Fibroblast of gingiva (primary cell): ENCODE measurements around the gene BLOC1S6.
"Not testable (repeated sequence)": the region's sequence is repeated elsewhere in the genome, so short reads cannot be mapped to it uniquely, and the experiment has no call there.

Experiments used
- DNase-seq: peaks from one replicate; pipeline ENCODE4 v3.0.0-alpha.2; 2011; ENCODE audit warnings: low read depth

BLOC1S6 gene

DNA sequence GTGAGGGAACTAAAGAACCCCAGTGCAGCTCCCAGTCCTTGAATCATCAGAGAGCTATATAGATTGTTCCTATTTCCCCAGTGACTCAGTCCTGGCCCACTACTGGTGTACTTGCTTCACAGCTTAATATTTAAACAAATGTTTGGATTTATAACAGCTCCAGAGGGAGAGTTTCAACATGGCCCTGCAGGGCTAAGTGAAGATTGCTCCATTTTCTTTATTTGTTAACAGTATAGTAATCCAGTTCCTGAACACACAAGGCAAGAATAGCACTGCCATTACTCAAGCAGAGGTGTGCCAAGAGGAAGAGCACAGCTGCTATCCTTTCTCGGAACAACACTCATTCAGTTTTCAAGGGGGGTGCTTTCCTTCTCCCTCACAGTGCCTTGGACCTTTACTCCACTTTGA is 54.2 kb downstream of the BLOC1S6 start:
- peak; percentile 98 for DNase-seq

- peak; percentile 93 for DNase-seq
Observed at GRCh38 chr15:45641999-45642932, 55.1 kb downstream of the BLOC1S6 start.

DNA sequence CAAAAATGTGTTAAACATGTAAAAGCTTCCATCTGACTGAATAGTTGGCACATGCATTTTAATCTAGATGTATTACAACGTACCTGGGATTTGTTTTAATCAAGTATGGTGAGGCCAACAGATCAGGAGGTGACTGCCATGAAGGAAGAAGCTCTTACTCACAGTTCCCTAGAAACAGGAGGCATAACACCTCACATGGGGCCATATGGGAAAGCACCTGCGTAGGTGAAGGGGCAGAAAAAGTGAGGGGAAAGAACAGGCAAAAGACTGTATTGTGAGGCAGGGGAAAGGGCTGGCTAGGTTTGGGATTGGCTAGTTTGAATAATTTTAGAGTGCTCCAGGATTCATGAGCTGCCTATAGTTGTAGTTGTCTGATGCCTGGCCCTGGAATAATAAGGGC is 57.3 kb downstream of the BLOC1S6 start:
- no peak for DNase-seq

- peak; percentile 57 for DNase-seq
Observed at GRCh38 chr15:45645026-45645980, 58.1 kb downstream of the BLOC1S6 start.

DNA sequence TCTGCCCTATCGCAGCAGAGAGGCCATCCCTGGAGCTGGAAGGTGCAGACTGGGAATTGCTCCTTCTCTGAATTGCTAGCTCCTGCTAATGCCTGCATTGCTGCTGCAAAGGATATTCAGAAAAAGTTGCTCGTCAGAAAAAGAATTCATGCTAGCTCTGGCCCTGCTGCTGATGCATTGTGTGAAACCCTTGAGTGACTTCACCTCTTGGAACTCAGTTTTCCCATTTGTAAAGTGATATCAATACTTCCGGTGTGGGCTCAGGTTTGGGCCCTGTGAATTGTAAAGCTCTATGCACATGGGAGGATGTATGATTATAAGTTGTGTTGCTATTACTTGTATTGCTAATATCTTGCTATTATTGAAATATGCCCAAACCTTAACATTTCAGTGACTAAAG is 59.0 kb downstream of the BLOC1S6 start:
- DNase-seq, result no peak

- no peak for DNase-seq
Observed at GRCh38 chr15:45647828-45648227, 60.6 kb downstream of the BLOC1S6 start.

DNA sequence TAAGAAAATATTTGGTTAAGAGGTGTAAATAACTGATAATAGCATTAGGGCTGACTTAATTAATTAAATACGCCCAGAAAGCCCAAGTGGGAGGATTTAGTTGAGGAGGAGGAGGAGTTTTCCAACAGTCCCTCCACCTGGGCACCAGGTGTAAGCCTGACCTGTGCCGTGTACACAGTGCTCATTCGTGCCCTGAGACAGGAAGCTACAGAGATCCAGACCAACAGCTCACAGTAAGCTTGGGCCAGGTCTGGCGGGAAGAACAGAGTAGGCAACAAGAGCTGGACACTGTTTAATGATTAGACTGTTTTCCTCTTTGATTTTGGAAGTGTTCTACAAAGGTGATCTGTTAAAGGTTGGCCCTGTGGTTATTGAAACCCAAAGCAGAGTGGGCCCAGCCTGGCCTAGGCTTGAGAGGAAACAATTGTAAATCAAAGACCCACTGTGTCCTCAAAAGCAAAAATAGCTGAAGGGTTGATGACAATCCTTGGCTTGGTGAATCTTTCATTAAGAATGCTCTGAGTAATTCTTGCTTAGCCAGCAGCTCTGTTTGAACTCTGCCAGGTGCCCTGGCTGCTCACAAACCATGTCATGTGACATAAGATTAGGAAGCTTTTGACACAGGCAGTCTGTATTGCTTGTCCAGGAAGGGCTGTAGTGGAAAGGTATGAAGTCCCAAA is 61.5 kb downstream of the BLOC1S6 start:
- DNase-seq, result no peak

DNA sequence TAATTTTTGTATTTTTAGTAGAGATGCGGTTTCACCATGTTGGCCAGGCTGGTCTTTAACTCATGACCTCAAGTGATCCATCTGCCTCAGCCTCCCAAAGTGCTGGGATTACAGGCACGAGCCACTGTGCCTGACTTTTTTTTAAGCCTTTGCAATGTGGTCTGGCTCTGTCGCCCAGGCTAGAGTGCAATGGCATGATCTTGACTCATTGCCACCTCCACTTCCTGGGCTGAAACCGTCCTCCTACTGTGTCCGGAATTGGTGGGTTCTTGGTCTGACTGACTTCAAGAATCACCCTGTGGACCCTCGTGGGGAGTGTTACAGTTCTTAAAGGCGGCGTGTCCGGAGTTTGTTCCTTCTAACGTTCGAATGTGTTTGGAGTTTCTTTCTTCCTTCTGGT is 62.8 kb downstream of the BLOC1S6 start:
- not testable (repeated sequence) for DNase-seq

- DNase-seq, result no peak
Observed at GRCh38 chr15:45650889-45651525, 63.8 kb downstream of the BLOC1S6 start.

- DNase-seq, result peak; percentile 47
Observed at GRCh38 chr15:45653702-45654424, 66.7 kb downstream of the BLOC1S6 start.

DNA sequence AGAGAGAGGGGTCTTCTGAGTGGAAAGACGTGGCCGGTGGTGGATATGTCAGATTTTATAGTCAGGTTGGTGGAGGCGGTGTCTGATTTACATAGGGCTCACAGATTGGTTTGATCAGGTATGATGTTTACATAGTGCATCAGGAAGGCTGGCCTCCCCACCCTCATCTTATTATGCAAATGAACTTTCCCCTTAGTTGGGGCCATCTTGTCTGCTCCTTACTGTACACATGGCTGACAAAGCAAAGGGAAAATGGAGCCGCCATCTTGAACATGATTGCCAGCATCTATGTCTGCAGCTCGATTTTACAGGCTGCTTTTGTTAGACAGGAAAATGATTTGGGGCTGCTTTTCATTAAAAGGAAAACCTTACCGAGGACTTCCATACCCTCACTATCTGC is 67.6 kb downstream of the BLOC1S6 start:
- no peak for DNase-seq

DNA sequence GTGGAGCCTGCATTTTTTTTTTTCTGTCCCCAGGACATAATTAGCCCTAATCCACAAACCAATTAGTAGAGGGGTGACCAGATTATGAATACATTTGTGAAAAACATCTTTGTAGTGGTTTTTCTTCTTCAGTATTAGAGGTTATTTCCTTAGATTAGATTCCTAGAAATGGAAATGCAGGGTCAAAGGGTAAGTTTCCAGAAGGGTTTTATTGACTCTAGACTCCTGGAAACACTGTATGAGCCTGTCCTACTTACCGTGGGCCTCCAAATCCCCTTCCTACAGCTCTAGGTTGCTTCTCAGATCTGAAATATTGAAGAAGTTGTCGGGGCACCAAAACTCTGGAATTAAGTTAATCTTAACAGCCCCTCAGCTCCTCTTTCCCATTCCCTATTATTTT is 70.1 kb downstream of the BLOC1S6 start:
- DNase-seq, result no peak

- DNase-seq, result no peak
Observed at GRCh38 chr15:45657764-45658545, 70.8 kb downstream of the BLOC1S6 start.
